ENCODE data around the gene SOHLH2.

SOHLH2 gene

GRCh38 chr13:36163286-36163685 is 51.1 kb downstream of the SOHLH2 start:
- no peak overlapping the region for H3K27ac ChIP-seq
- H3K27me3 ChIP-seq, result no peaks in the 10 kb centered on the region
- H3K36me3 ChIP-seq, result no peaks in the 10 kb centered on the region
- no peak overlapping the region for H3K9ac ChIP-seq
- H3K4me2 ChIP-seq, result no peak overlapping the region
- H3K4me1 ChIP-seq, result no peaks in the 10 kb centered on the region
- TF ChIP-seq Cebpa-rat (IDR thresholded peaks at IDR 0.05), result no peak
- no peaks in the 10 kb centered on the region for H3K9me3 ChIP-seq
- no peak overlapping the region for H3K4me3 ChIP-seq
- no peaks in the 10 kb centered on the region for H4K20me1 ChIP-seq

GRCh38 chr13:36160297-36160696 is 54.1 kb downstream of the SOHLH2 start:
- H3K27me3 ChIP-seq, result no peaks in the 10 kb centered on the region
- H3K9ac ChIP-seq, result no peak overlapping the region
- H3K27ac ChIP-seq, result no peak overlapping the region
- H3K36me3 ChIP-seq, result no peaks in the 10 kb centered on the region
- no peak overlapping the region for H3K4me2 ChIP-seq
- no peaks in the 10 kb centered on the region for H3K4me1 ChIP-seq
- TF ChIP-seq Cebpa-rat (IDR thresholded peaks at IDR 0.05), result no peak
- H3K9me3 ChIP-seq, result no peaks in the 10 kb centered on the region
- H4K20me1 ChIP-seq, result no peaks in the 10 kb centered on the region
- no peak overlapping the region for H3K4me3 ChIP-seq

- Histone ChIP-seq H4K20me1 (no peaks in the 10 kb centered on the region), H3K4me2 (no peak overlapping the region), H3K27ac (no peak overlapping the region), H3K4me1 (no peaks in the 10 kb centered on the region), H3K27me3 (no peaks in the 10 kb centered on the region), H3K36me3 (no peaks in the 10 kb centered on the region), H3K9me3 (peaks cover 6% of the 10 kb centered on the region), H3K4me3 (no peak overlapping the region), H3K9ac (no peak overlapping the region)
- no peak for TF ChIP-seq Cebpa-rat (IDR thresholded peaks at IDR 0.05)
Observed at GRCh38 chr13:36158611-36159010, 55.7 kb downstream of the SOHLH2 start.

DNA sequence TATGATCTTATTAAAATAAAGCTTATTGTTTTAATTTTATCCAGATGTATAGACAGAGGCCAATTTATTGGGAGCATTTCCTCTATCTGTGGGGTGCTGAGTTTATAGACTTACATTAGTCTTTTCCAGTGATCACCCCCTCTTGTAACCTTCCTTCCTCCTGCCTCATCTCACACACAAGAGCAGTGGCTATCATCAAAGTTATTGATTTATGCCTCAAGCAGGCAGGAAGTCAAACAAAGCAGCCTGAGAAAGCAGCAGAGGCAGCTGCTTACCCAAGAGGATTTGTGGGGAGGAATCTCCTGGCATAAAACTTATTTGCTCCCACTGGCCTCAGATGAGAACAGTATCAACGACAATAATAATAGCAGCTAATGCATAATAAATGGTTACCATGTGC is 56.9 kb downstream of the SOHLH2 start:
- H3K9me3 ChIP-seq, result peaks cover 6% of the 10 kb centered on the region
- no peak overlapping the region for H3K27ac ChIP-seq
- no peak for TF ChIP-seq Cebpa-rat (IDR thresholded peaks at IDR 0.05)
- no peaks in the 10 kb centered on the region for H3K4me1 ChIP-seq
- H4K20me1 ChIP-seq, result no peaks in the 10 kb centered on the region
- no peak overlapping the region for H3K4me2 ChIP-seq
- H3K36me3 ChIP-seq, result no peaks in the 10 kb centered on the region
- no peak overlapping the region for H3K4me3 ChIP-seq
- no peaks in the 10 kb centered on the region for H3K27me3 ChIP-seq
- H3K9ac ChIP-seq, result no peak overlapping the region

DNA sequence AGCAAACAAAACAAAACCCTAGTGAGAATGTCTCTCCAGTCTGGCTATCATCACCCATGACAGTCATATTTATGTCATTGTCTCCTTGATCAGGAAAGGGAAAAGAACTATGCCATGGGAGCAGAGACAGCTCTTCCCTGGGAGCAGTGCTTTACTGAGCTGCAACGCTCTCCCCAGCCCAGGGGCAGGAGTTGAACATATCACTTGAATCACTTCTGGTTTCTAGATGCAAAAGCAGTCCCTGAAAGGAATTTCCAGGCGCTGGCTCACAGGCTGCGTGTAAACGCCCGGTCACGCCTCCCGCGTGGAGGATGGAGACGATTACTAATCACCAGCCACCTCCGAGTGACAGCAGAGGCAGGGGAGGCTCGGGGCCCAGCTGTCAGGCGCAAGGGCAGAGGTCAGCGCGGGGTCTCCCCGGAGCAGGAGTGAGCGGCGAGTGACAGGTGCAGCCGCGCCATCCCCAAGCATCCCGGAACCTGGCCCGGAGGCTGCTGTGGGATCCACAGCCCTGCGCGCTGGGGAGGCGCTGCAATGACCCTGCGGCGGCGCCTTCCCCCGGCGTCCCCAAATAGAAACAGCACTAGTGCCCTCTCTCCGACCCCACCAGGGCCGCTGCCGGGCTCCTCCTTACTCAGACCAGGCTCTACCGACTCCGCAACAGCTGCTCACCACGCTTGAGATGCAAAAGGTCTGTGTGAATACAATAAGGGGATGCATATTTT is 59.6 kb downstream of the SOHLH2 start:
- no peak overlapping the region for H3K4me2 ChIP-seq
- H4K20me1 ChIP-seq, result no peaks in the 10 kb centered on the region
- no peaks in the 10 kb centered on the region for H3K36me3 ChIP-seq
- no peak overlapping the region for H3K9ac ChIP-seq
- peaks cover 6% of the 10 kb centered on the region for H3K9me3 ChIP-seq
- H3K4me3 ChIP-seq, result no peak overlapping the region
- no peaks in the 10 kb centered on the region for H3K27me3 ChIP-seq
- H3K27ac ChIP-seq, result no peak overlapping the region
- TF ChIP-seq Cebpa-rat (IDR thresholded peaks at IDR 0.05), result no peak
- no peaks in the 10 kb centered on the region for H3K4me1 ChIP-seq

- TF ChIP-seq Cebpa-rat (IDR thresholded peaks at IDR 0.05), result no peak
- H3K4me3 ChIP-seq, result no peak overlapping the region
- H4K20me1 ChIP-seq, result no peaks in the 10 kb centered on the region
- no peak overlapping the region for H3K9ac ChIP-seq
- H3K27me3 ChIP-seq, result no peaks in the 10 kb centered on the region
- no peaks in the 10 kb centered on the region for H3K4me1 ChIP-seq
- no peak overlapping the region for H3K4me2 ChIP-seq
- no peaks in the 10 kb centered on the region for H3K36me3 ChIP-seq
- H3K27ac ChIP-seq, result no peak overlapping the region
- H3K9me3 ChIP-seq, result peaks cover 6% of the 10 kb centered on the region
Observed at GRCh38 chr13:36151591-36151990, 62.8 kb downstream of the SOHLH2 start.

- Histone ChIP-seq H4K20me1 (no peaks in the 10 kb centered on the region), H3K9ac (no peak overlapping the region), H3K4me2 (no peak overlapping the region), H3K9me3 (no peaks in the 10 kb centered on the region), H3K36me3 (no peaks in the 10 kb centered on the region), H3K4me1 (no peaks in the 10 kb centered on the region), H3K4me3 (no peak overlapping the region), H3K27ac (no peak overlapping the region), H3K27me3 (no peaks in the 10 kb centered on the region)
- no peak for TF ChIP-seq Cebpa-rat (IDR thresholded peaks at IDR 0.05)
Observed at GRCh38 chr13:36148446-36148845, 65.9 kb downstream of the SOHLH2 start.

- Histone ChIP-seq H3K36me3 (no peaks in the 10 kb centered on the region), H4K20me1 (no peaks in the 10 kb centered on the region), H3K27ac (no peak overlapping the region), H3K4me3 (no peak overlapping the region), H3K4me1 (no peaks in the 10 kb centered on the region), H3K4me2 (no peak overlapping the region), H3K9me3 (no peaks in the 10 kb centered on the region), H3K27me3 (no peaks in the 10 kb centered on the region), H3K9ac (no peak overlapping the region)
- no peak for TF ChIP-seq Cebpa-rat (IDR thresholded peaks at IDR 0.05)
Observed at GRCh38 chr13:36147330-36147729, 67.0 kb downstream of the SOHLH2 start.

- Histone ChIP-seq H3K27ac (no peak overlapping the region), H3K27me3 (no peaks in the 10 kb centered on the region), H3K4me1 (no peaks in the 10 kb centered on the region), H4K20me1 (no peaks in the 10 kb centered on the region), H3K4me3 (no peak overlapping the region), H3K9me3 (no peaks in the 10 kb centered on the region), H3K4me2 (no peak overlapping the region), H3K36me3 (no peaks in the 10 kb centered on the region), H3K9ac (no peak overlapping the region)
- no peak for TF ChIP-seq Cebpa-rat (IDR thresholded peaks at IDR 0.05)
Observed at GRCh38 chr13:36146511-36147269, 67.7 kb downstream of the SOHLH2 start.

DNA sequence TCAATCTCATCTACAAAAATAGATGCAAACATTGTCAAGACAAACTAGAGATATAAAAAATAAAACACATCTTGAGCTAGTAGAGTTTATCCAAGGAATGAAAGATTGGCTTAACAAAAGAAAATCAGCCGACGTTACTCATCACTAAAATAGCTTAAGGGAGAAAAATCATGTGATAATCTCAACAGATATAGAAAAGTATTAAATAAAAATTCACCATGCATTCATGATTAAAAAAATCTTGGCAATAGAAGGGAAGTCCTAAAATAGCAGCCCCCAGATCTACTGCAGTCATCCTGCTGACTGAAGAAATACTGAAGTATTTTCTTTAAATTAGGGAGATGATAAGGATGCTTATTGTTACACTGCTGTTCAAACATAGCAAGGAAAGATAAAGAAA is 70.6 kb downstream of the SOHLH2 start:
- no peak overlapping the region for H3K4me2 ChIP-seq
- no peaks in the 10 kb centered on the region for H3K4me1 ChIP-seq
- TF ChIP-seq Cebpa-rat (IDR thresholded peaks at IDR 0.05), result no peak
- no peaks in the 10 kb centered on the region for H4K20me1 ChIP-seq
- no peak overlapping the region for H3K9ac ChIP-seq
- H3K27ac ChIP-seq, result no peak overlapping the region
- H3K9me3 ChIP-seq, result no peaks in the 10 kb centered on the region
- H3K36me3 ChIP-seq, result no peaks in the 10 kb centered on the region
- no peak overlapping the region for H3K4me3 ChIP-seq
- no peaks in the 10 kb centered on the region for H3K27me3 ChIP-seq

All from BLaER1 (cell line).